Measurements from ENCODE around the gene ZFP91.

Gene ZFP91

DNA sequence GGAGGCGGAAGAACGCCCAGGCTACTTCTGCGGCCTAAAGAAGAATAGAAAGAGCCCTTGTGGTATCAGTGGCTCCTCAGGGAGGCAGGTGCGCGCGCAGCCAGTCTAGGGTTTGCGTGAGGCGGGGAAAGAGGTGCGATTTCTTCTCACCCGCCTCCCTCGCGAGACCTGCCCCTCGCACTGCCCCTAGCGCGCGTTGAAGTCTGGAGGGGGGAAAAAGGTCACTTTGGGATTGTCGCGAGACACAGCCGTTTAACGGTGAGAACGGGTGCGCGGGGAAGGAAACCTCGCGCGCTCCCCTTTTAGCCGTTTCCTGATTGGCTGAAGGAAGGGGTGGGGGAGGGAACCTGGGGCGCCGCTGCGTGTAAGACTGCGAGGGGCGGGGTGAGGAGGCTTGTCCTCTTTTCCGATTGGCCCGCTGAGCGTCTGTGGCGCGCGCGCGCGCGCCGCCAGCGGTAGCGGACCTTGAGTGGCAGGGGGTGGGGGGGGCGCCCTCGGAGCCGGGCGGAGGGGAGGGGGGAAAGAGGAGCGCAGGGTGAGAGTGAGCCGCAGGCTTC lies at the start of gene ZFP91:
TSS of gene ZFP91 (plus strand) at position 429 of the 557 bp plus-strand sequence. CDS start 219 bp downstream, outside the sequence.
- TF ChIP-seq GATA2 (IDR thresholded peaks at IDR 0.05; ENCODE audit: low read depth, low read length) (no peak), GATA3 (IDR thresholded peaks at IDR 0.05; ENCODE audit: low read depth, low read length) (no peak)

DNA sequence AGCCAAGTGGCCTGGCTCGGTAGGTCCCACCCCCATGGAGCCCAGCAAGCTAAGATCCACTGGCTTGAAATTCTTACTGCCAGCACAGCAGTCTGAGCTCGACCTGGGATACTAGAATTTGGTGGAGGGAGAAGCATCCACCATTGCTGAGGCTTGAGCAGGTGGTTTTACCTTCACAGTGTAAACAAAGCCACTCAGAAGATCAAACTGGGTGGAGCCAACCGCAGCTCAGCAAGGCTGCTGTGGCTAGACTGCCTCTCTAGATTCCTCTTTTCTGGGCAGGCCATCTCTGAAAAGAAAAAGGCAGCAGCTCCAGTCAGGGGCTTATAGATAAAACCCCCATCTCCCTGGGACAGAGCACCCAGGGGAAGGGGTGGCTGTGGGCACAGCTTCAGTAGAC lies 48.6 kb upstream of the ZFP91 start:
- TF ChIP-seq GATA2 (IDR thresholded peaks at IDR 0.05; ENCODE audit: low read depth, low read length) (no peak), GATA3 (IDR thresholded peaks at IDR 0.05; ENCODE audit: low read depth, low read length) (no peak)

- TF ChIP-seq GATA2 (IDR thresholded peaks at IDR 0.05; ENCODE audit: low read depth, low read length) = no peak
These were observed 47.0 kb upstream of the ZFP91 start for GRCh38 chr11:58531865-58532341.

GRCh38 chr11:58546841-58547240 lies 32.0 kb upstream of the ZFP91 start:
- no peak for TF ChIP-seq GATA2 (IDR thresholded peaks at IDR 0.05; ENCODE audit: low read depth, low read length)
- TF ChIP-seq GATA3 (IDR thresholded peaks at IDR 0.05; ENCODE audit: low read depth, low read length) = no peak

GRCh38 chr11:58549644-58550043 lies 29.2 kb upstream of the ZFP91 start:
- no peak for TF ChIP-seq GATA2 (IDR thresholded peaks at IDR 0.05; ENCODE audit: low read depth, low read length)
- no peak for TF ChIP-seq GATA3 (IDR thresholded peaks at IDR 0.05; ENCODE audit: low read depth, low read length)

GRCh38 chr11:58560842-58561241 lies 18.0 kb upstream of the ZFP91 start:
- TF ChIP-seq GATA2 (IDR thresholded peaks at IDR 0.05; ENCODE audit: low read depth, low read length) = no peak
- no peak for TF ChIP-seq GATA3 (IDR thresholded peaks at IDR 0.05; ENCODE audit: low read depth, low read length)

- no peak for TF ChIP-seq GATA2 (IDR thresholded peaks at IDR 0.05; ENCODE audit: low read depth, low read length)
- TF ChIP-seq GATA3 (IDR thresholded peaks at IDR 0.05; ENCODE audit: low read depth, low read length) = no peak
These were observed 17.3 kb upstream of the ZFP91 start for GRCh38 chr11:58561394-58562098.

- no peak for TF ChIP-seq GATA2 (IDR thresholded peaks at IDR 0.05; ENCODE audit: low read depth, low read length)
- TF ChIP-seq GATA3 (IDR thresholded peaks at IDR 0.05; ENCODE audit: low read depth, low read length) = no peak
These were observed 16.5 kb upstream of the ZFP91 start for GRCh38 chr11:58562375-58562800.

DNA sequence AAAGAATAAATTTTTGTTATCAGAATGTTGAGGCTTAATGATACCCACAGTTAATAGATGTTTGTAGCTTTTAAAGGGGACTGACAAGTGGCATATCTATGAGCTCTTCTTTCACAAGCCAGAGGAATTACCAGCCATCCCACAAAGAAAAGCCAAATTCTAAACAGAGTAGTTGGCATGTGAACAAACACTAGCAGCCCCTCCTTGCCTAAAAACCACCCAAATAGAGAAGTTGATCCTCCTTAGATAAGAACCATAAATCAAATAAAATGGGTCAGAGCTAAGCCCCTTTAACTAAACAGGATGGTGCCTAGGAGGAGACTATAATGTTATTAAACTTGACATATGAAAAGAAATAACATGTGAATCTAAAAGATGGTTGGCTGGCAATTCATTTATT lies 14.6 kb upstream of the ZFP91 start:
- TF ChIP-seq GATA3 (IDR thresholded peaks at IDR 0.05; ENCODE audit: low read depth, low read length) (no peak), GATA2 (IDR thresholded peaks at IDR 0.05; ENCODE audit: low read depth, low read length) (no peak)

- TF ChIP-seq GATA2 (IDR thresholded peaks at IDR 0.05; ENCODE audit: low read depth, low read length) (no peak), GATA3 (IDR thresholded peaks at IDR 0.05; ENCODE audit: low read depth, low read length) (no peak)
These were observed 10.9 kb upstream of the ZFP91 start for GRCh38 chr11:58567889-58568512.

GRCh38 chr11:58573451-58574104 lies 5.3 kb upstream of the ZFP91 start:
- TF ChIP-seq GATA2 (IDR thresholded peaks at IDR 0.05; ENCODE audit: low read depth, low read length) (no peak), GATA3 (IDR thresholded peaks at IDR 0.05; ENCODE audit: low read depth, low read length) (no peak)

DNA sequence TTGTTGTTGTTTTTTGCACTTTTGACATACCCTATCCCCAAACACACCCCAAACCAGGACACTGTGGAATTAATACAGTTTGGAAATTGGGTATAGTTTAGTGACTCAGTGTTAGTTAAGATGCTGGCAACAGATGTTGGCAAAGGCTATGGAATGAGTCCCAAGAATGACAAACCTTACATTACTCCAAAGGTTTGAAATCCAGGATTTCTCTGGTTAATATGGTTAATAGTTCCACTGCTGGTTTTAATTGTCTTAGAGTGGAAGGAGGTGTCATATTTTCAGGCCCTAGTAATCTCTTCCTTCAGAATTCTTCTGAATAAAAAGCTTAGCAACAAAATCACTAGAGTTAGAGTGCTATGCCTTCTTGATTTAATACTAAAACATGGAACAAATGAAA lies 4.0 kb upstream of the ZFP91 start:
- TF ChIP-seq GATA2 (IDR thresholded peaks at IDR 0.05; ENCODE audit: low read depth, low read length) (no peak), GATA3 (IDR thresholded peaks at IDR 0.05; ENCODE audit: low read depth, low read length) (no peak)

GRCh38 chr11:58575377-58576020 lies 3.4 kb upstream of the ZFP91 start, which contains the start of gene LPXN:
LPXN (minus strand) TSS chr11:58575856; CDS start chr11:58575772, 84 bp downstream.
- TF ChIP-seq GATA2 (IDR thresholded peaks at IDR 0.05; ENCODE audit: low read depth, low read length) (no peak), GATA3 (IDR thresholded peaks at IDR 0.05; ENCODE audit: low read depth, low read length) (no peak)
